NOMO-1 treated with dmso at 0.1 percent for 144 hours (cell line): ENCODE data around the gene PKN2.
"Not testable (repeated sequence)": the region's sequence is repeated elsewhere in the genome, so short reads cannot be mapped to it uniquely, and the experiment has no call there.

Experiments used
- DNase-seq: peaks from one replicate; lab custom pipeline; 2025; ENCODE audit not compliant: unreplicated experiment; lab: John Stamatoyannopoulos, UW

PKN2 gene

GRCh38 chr1:88678405-88678804 is 5.7 kb upstream of the PKN2 start:
- DNase-seq = no peak

- no peak for DNase-seq
Observed at GRCh38 chr1:88680471-88680870, 3.6 kb upstream of the PKN2 start.

- no peak for DNase-seq
Observed at GRCh38 chr1:88680911-88681622, 3.0 kb upstream of the PKN2 start.

- DNase-seq = peak; percentile 16
Observed at GRCh38 chr1:88684482-88685258, 597 bp downstream of the PKN2 start.

GRCh38 chr1:88685259-88685620 is 1.2 kb downstream of the PKN2 start:
- DNase-seq = no peak

GRCh38 chr1:88691540-88691939 is 7.5 kb downstream of the PKN2 start:
- DNase-seq = no peak

- no peak for DNase-seq
Observed at GRCh38 chr1:88695781-88696180, 11.7 kb downstream of the PKN2 start.

- DNase-seq = no peak
Observed at GRCh38 chr1:88697503-88697902, 13.4 kb downstream of the PKN2 start.

GRCh38 chr1:88698140-88698539 is 14.1 kb downstream of the PKN2 start:
- DNase-seq = no peak

- no peak for DNase-seq
Observed at GRCh38 chr1:88698764-88699163, 14.7 kb downstream of the PKN2 start.

- no peak for DNase-seq
Observed at GRCh38 chr1:88700425-88701013, 16.4 kb downstream of the PKN2 start.

- DNase-seq = peak; percentile 63
Observed at GRCh38 chr1:88701275-88701674, 17.2 kb downstream of the PKN2 start.

- DNase-seq = not testable (repeated sequence)
Observed at GRCh38 chr1:88701793-88702192, 17.7 kb downstream of the PKN2 start.

GRCh38 chr1:88708011-88708410 is 23.9 kb downstream of the PKN2 start:
- DNase-seq = no peak

GRCh38 chr1:88712907-88713306 is 28.8 kb downstream of the PKN2 start:
- not testable (repeated sequence) for DNase-seq

GRCh38 chr1:88716571-88716970 is 32.5 kb downstream of the PKN2 start:
- DNase-seq = not testable (repeated sequence)

GRCh38 chr1:88722492-88722891 is 38.4 kb downstream of the PKN2 start:
- no peak for DNase-seq

- DNase-seq = peak; percentile 14
Observed at GRCh38 chr1:88726697-88727096, 42.6 kb downstream of the PKN2 start.

- DNase-seq = no peak
Observed at GRCh38 chr1:88727205-88727604, 43.1 kb downstream of the PKN2 start.

GRCh38 chr1:88729297-88729696 is 45.2 kb downstream of the PKN2 start:
- no peak for DNase-seq

GRCh38 chr1:88730132-88730675 is 46.1 kb downstream of the PKN2 start:
- DNase-seq = peak; percentile 21

GRCh38 chr1:88730995-88731394 is 46.9 kb downstream of the PKN2 start:
- no peak for DNase-seq
